OCI-LY1 (cell line): ENCODE data around the gene CAMTA1.

Source experiments
- EZH2 ChIP-seq: fragments of 200-600 bp; sonication (generic), shearing (Covaris generic); IDR thresholded peaks from 2 replicates; pipeline ENCODE4 v1.8.0; 2017; ENCODE audit warnings: borderline replicate concordance, mixed run types, mild to moderate bottlenecking, antibody characterized with exemption, low read length, moderate library complexity, mixed read lengths
- TF ChIP-seq, protein P1 (sequence below): fragments of 200-600 bp; sonication (generic), shearing (Covaris generic); IDR thresholded peaks from 2 replicates; pipeline ENCODE4 v1.5.1; 2017; ENCODE audit warnings: mild to moderate bottlenecking, antibody characterized with exemption, low read length, moderate library complexity, mixed read lengths

DNA sequence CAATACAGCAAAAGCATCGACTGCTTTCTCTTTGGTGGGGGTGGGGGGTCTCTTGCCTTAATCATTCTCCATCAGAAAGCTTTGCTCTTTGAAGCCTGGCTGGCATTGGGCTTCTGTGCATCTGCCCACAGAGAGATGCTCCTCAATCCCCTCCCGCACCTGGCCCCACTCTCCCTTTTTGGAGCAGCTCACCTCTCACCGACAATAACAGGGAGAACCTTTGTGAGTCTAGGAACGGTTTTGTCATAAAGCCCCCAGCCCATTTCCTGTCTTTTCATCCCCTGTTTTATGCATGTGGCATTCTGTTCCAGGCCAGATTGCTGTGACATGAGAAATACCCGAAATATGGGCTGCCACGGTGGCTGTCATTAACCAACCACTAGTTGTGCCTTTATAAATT is 516.9 kb downstream of the CAMTA1 start:
- TF ChIP-seq, protein P1, sequence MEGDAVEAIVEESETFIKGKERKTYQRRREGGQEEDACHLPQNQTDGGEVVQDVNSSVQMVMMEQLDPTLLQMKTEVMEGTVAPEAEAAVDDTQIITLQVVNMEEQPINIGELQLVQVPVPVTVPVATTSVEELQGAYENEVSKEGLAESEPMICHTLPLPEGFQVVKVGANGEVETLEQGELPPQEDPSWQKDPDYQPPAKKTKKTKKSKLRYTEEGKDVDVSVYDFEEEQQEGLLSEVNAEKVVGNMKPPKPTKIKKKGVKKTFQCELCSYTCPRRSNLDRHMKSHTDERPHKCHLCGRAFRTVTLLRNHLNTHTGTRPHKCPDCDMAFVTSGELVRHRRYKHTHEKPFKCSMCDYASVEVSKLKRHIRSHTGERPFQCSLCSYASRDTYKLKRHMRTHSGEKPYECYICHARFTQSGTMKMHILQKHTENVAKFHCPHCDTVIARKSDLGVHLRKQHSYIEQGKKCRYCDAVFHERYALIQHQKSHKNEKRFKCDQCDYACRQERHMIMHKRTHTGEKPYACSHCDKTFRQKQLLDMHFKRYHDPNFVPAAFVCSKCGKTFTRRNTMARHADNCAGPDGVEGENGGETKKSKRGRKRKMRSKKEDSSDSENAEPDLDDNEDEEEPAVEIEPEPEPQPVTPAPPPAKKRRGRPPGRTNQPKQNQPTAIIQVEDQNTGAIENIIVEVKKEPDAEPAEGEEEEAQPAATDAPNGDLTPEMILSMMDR, result no peak
- TF ChIP-seq EZH2, result no peak
